VCaP (cell line): ENCODE results near the gene CASK.

ENCODE experiments used
- H3K27ac ChIP-seq: fragments of 450-650 bp; 2 replicates; pipeline ENCODE4 v1.5.1; 2017
- CTCF ChIP-seq: fragments of 450-650 bp; conservative IDR thresholded peaks from 2 replicates; pipeline ENCODE4 v1.5.1; 2017; ENCODE audit warnings: mild to moderate bottlenecking, moderate library complexity

The CASK gene

GRCh38 chrX:41923211-41923977 lies at the start of gene CASK:
CASK (minus strand) TSS chrX:41923554; CDS start chrX:41922988, 566 bp downstream.
- H3K27ac ChIP-seq, result peak within 1 kb of the TSS; percentile 82
- TF ChIP-seq CTCF, result 0 out of 2 replicates have a peak, but pooled peaks have one; percentile 9

- no peak overlapping the region for H3K27ac ChIP-seq
- no peak for TF ChIP-seq CTCF
Observed at GRCh38 chrX:41971346-41971745, 48.0 kb upstream of the CASK start.

- no peak for TF ChIP-seq CTCF
- no peak overlapping the region for H3K27ac ChIP-seq
Observed at GRCh38 chrX:41970419-41970818, 47.1 kb upstream of the CASK start.

- 0 out of 2 replicates have a peak overlapping the region, but pooled peaks have one; percentile 9 for H3K27ac ChIP-seq
- TF ChIP-seq CTCF, result no peak
Observed at GRCh38 chrX:41963348-41963747, 40.0 kb upstream of the CASK start.

GRCh38 chrX:41960142-41960541 lies 36.8 kb upstream of the CASK start:
- H3K27ac ChIP-seq, result no peak overlapping the region; the same call in 1 of the 2 replicates
- TF ChIP-seq CTCF, result no peak

GRCh38 chrX:41958861-41959260 lies 35.5 kb upstream of the CASK start:
- H3K27ac ChIP-seq, result no peak overlapping the region
- TF ChIP-seq CTCF, result no peak

GRCh38 chrX:41956027-41956426 lies 32.7 kb upstream of the CASK start:
- no peak overlapping the region for H3K27ac ChIP-seq
- TF ChIP-seq CTCF, result no peak
